NCI-H187 (cell line): ENCODE measurements around the gene CDK14.
A peak's percentile ranks its signal among the peaks of the same experiment; 100 is the strongest.

Source experiments
- DNase-seq, 2 experiments: peaks; one replicate each; lab custom pipeline; 2025; lab: John Stamatoyannopoulos, UW

Gene CDK14

GRCh38 chr7:90597563-90598253 lies 1.6 kb downstream of the CDK14 start:
- no peak for DNase-seq

- DNase-seq, result no peak
Measured at GRCh38 chr7:90599038-90599437, 2.9 kb downstream of the CDK14 start.

- DNase-seq, result no peak
Measured at GRCh38 chr7:90599892-90600555, 3.9 kb downstream of the CDK14 start.

DNA sequence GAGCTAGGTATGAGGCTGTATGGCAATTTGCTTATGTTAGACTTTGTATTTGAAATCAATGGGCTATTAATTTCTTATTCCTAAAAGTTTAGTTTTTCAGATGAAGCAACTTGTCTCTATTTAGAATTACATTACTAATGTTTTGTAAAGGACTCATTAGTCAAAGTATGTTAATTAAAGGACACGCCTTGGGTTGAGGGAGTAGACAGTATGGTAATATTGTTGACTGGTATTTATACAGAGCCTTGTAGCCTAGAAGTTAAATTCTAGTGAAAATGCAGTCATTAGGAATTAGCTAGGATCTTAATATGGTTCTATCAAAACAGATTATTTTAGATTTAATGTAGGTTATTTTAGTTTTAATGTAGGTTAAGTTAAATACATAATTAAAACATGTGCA lies 6.2 kb downstream of the CDK14 start:
- no peak for DNase-seq

- no peak for DNase-seq
Measured at GRCh38 chr7:90603346-90603745, 7.2 kb downstream of the CDK14 start.

DNA sequence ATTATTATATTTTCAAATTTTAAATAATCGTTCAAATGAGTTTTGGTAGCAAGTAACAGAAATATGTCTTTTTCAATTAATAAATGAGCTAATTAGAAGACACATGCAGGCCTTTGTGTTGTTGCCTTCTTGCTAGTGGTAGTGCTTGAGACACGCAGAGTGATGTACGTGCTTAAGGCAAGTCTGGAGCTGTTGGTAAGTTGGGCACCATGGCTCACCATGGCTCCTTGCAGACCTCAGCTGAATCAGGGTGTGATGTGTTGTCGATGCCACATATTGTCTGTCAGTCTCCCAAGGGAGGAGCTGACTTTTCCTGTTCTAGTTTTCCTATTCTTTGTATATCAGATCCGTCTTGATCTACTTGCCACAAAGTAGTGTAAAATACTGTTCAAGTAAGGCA lies 8.3 kb downstream of the CDK14 start:
- DNase-seq, result no peak

DNA sequence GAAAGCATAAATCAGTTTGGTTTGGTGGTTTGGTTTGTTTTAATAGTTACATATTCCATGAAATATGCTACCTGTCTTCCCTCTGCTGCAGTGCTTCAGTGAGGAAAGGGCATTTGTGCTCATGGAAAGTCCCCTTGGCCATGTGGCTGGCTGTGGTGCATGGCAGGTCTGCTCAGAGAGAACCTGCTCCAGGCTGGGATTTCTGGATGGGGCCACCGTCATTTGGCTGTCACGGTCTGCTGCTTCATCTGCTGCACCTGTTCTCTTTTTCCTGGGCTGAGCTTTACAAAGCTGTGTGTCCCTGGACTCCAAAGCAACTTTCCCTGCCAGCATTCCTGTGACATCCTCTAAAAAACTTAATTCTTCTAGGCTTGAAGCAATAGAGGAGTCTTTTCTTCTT lies 8.9 kb downstream of the CDK14 start:
- DNase-seq, result peak; percentile 66 to 74

DNA sequence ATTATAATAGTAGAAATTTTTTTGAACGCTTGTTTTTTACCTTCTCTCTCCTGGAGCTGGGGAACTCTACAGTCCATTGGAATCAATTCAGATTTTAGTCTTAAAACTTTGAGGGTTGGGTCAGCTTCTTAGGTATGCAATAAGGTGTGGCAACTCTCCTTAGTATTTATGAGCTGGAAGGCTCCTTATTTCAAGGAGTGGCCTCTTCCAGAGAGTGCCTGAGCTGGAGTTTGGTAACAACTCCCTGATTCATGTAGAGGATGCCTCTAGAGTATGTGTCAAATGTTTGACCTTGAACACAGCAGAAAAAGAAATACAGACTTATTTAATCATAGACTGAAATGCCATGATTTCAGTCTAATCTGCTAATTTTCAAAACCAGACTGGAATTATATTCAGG lies 11.1 kb downstream of the CDK14 start:
- DNase-seq, result no peak

GRCh38 chr7:90610105-90610504 lies 14.0 kb downstream of the CDK14 start:
- no peak for DNase-seq

GRCh38 chr7:90611115-90611514 lies 15.0 kb downstream of the CDK14 start:
- DNase-seq, result no peak

DNA sequence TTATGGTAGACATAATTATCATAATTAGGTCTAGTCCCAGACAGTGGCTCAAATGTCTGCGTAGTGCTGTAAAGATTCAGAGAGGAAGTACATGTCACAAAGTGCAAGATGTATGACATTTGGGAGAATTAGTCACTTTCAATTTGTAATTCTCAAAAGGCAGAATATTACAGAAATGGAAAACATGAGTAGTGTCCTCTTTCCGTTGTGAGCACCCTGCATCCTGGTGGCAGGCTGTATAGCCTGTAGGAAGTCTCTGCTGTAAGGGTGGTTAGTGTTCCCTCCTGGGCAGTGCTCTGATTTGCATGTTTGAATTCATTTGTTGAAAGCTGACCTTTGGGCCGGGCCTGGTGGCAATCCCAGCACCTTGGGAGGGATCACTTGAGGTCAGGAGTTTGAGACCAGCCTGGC lies 17.0 kb downstream of the CDK14 start:
- no peak for DNase-seq

DNA sequence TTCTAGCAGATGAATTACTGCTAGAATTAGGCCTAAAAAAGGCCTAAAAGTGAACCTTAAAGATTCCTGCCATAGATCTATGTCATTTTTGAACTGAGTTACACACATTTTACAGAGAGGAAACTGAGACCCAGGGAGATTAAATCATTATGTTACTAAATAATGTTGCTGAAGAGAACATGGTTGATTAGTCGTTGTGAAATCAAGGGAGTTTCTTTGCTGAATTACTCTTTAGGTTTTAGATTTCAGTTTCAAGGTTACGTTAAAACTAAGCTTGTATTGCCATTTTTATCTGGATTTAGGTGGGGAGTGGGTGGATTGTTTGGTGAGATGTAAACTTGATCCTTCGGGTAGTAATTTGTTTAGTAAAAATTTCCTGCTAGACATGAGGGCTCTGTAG lies 21.3 kb downstream of the CDK14 start:
- DNase-seq, result no peak

DNA sequence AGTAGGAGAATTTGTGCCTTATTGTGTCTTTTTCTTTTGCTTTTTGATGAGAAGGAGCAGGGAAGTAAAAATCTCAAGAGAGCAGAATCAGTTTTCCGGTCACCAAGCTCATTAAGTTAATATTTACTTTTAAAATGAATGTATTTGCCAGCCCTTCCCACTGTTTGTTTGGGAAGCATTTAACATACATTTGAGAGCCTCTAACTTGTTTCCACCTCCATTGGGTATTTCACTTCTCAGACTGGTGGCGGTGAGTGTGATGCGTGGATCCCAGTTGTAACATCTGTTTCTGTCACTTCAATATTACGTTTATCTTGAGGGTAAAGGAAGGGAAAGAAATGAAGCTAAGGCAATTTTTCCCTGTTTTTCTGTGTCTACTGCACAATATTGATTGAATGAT lies 22.8 kb downstream of the CDK14 start:
- DNase-seq, result no peak

DNA sequence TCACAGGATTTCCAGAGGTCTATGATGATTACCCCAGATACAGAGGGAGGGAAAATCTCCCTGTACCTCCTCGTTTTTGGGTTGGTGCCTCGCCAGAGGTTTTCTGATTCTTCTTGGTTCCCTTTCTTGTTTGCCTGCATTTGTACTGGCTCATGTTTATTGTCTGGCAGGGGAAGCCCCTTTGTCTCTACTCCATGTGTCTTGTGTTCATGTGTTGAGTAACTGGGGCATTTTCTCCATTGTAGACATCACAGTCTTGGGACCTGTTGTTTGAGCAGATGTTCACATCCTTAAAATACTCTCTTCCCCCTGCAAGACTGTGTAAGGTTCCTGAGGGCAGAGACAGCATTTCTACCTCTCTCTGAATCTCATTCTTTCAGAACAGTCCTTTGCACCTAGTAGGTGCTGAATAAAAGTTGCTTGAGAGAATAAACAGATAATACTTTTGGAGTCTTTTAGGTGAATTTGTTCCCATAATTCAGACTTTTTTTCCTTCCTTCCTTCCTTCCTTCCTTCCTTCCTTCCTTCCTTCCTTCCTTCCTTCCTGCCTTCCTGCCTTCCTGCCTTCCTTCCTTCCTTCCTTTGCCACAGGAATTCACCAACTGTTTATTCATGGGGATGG lies 25.1 kb downstream of the CDK14 start:
- no peak for DNase-seq

DNA sequence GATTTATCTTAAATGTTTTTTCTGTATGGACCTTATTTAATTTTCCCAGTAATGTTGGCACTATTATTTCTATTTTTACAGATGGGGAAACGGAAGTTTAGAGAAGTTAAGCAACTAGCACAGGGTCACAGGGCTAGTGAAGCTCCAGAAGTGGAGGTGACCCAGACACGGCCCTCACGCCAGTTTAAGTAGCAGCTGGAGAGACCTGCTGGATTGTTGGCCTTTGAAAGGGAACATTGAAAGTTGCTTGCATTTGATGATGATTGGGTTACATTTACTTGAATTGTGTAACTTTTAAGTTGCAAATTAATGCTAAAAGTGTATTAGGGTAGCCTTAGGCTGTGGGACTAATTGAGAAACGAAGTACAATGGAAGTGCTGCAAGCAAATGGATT lies 25.6 kb downstream of the CDK14 start:
- DNase-seq, result no peak

DNA sequence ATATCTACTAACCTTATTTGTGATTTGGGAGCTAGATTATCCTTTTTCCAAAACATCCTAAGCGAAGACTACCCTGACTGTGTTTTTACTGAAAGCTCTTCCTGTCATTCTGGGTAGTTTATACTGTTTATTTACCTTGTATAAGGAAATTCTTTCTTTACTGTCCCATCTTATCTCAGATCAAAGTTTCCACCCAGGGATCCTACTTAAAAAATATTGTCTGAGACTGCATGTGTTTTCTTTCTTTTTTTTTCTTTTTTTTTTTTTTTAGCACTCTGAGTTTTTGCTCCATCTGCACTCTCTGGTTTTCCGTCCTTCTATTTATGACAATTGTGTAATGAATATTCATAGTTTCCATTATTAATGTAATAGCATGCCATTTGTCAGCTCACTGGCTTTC lies 26.5 kb downstream of the CDK14 start:
- DNase-seq, result no peak

GRCh38 chr7:90624225-90624911 lies 28.2 kb downstream of the CDK14 start:
- DNase-seq, result no peak

- no peak for DNase-seq
Measured at GRCh38 chr7:90625051-90625450, 28.9 kb downstream of the CDK14 start.

DNA sequence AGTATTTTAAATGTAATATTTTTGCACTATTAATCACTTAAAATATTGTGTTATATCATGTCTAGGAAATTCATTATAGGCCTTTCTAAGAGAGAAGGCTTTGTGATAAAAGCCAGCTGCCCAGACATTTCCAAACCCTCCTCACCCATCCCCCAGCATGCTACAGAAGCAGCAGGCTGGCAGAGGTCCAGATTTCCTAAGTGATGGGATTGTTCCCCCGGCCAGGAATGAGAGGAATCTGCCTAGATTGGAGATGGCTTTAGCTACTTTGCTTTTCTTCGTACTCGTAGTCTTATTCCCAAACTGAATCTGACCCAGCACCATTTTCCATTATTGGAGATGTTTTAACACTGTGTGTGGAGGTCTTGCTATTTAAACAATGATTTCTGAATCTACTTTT lies 29.4 kb downstream of the CDK14 start:
- peak in 1 of 2 experiments; percentile 17 for DNase-seq

DNA sequence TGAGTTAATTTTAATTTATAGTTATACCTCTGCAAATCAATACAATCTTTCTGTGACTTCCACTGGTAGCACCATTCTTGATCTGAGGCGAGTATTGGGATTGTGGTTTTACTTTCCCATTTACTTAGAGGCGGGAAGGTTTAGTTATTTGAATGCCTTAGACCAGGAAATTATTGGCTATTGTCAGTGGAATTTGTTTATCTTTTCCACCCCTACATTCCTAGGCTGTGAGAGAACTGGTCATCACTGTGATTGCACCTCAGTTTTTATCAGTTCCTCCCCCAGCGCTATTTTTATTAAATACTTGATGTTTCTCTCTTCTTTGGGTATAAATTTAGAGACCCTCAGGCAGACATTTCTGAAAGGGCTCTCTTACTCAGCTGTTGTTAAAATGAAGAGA lies 29.9 kb downstream of the CDK14 start:
- DNase-seq, result no peak

DNA sequence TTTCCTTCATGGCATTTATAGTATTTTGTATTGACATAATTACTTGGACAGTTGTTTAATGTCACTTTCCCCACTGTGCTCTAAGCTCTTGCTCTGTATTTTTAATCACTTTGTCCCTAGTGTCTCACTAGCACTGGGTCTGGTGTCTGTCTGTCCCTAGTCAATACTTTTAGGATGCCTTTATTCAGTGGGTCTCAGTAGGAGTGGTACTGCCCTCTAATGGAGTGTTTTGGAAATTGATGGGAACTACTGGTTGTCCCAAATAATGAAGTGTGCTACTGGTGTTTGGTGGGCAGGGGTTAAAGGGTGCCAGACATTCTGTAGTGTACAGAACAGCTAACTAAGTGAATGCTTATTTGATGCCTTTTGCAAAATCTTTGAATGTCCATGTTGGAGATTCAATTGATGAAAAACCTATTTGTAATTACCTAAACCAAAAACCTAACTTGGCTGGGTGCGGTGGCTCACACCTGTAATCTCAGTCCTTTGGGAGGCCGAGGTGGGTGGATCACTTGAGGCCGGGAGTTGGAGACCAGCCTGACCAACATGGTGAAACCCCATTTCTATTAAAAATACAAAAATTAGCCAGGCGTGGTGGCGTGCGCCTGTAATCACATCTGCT lies 33.3 kb downstream of the CDK14 start:
- DNase-seq, result peak in 1 of 2 experiments; percentile 3

- no peak for DNase-seq
Measured at GRCh38 chr7:90631502-90631901, 35.4 kb downstream of the CDK14 start.
